Astrocyte (in vitro differentiated cells and primary cell): Measurements from ENCODE around the gene RASSF5. TPM values are rescaled to one million over a fixed set of nuclear protein-coding genes. Genes with fewer than 3 reads are reported as not detected.
"Not testable (repeated sequence)": the region's sequence is repeated elsewhere in the genome, so short reads cannot be mapped to it uniquely, and the experiment has no call there.

Experiments
- DNase-seq: peaks from one replicate; pipeline ENCODE4 v3.0.0-alpha.2; 2010; ENCODE audit warnings: low read depth
- FAIRE-seq: peaks from 2 replicates; lab custom pipeline; 2011; peaks lifted over from hg19 to GRCh38; lab: Jason Lieb, UNC
- H2AFZ ChIP-seq: 2 replicates; pipeline ENCODE4 v1.6.0; 2012; ENCODE audit warnings: low read depth, low read length, inconsistent platforms
- H3K27ac ChIP-seq: 2 replicates; pipeline ENCODE4 v1.5.1; 2011; ENCODE audit warnings: low read depth, low read length, inconsistent platforms
- H3K27me3 ChIP-seq: 2 replicates; pipeline ENCODE4 v1.6.0; 2011; ENCODE audit warnings: low read length, inconsistent platforms; ENCODE audit not compliant: insufficient read depth
- H3K36me3 ChIP-seq: 2 replicates; pipeline ENCODE4 v1.5.1; 2011; ENCODE audit warnings: low read length, inconsistent platforms; ENCODE audit not compliant: insufficient read depth
- H3K4me1 ChIP-seq: 2 replicates; pipeline ENCODE4 v1.5.1; 2011; ENCODE audit warnings: low read length, inconsistent platforms; ENCODE audit not compliant: insufficient read depth
- H3K4me2 ChIP-seq: 2 replicates; pipeline ENCODE4 v1.6.0; 2012; ENCODE audit warnings: low read length, inconsistent platforms
- H3K4me3 ChIP-seq: 2 replicates; pipeline ENCODE4 v1.5.1; 2011; ENCODE audit warnings: low read depth, mild to moderate bottlenecking, low read length, inconsistent platforms; ENCODE audit not compliant: insufficient read depth
- H3K79me2 ChIP-seq: 2 replicates; pipeline ENCODE4 v1.6.0; 2012; ENCODE audit warnings: mild to moderate bottlenecking, low read length, inconsistent platforms; ENCODE audit not compliant: insufficient read depth
- H3K9ac ChIP-seq: 2 replicates; pipeline ENCODE4 v1.6.0; 2012; ENCODE audit warnings: mild to moderate bottlenecking, low read length, inconsistent platforms
- H3K9me3 ChIP-seq: 2 replicates; pipeline ENCODE4 v1.5.1; 2012; ENCODE audit warnings: low read depth, mild to moderate bottlenecking, low read length, inconsistent platforms; ENCODE audit not compliant: insufficient read depth
- H4K20me1 ChIP-seq: 2 replicates; pipeline ENCODE4 v1.6.0; 2012; ENCODE audit warnings: low read length, inconsistent platforms; ENCODE audit not compliant: insufficient read depth
- H3K27ac Mint-ChIP-seq: one replicate; pipeline ENCODE4 v1.8.0; 2021; ENCODE audit warnings: mild to moderate bottlenecking, mixed read lengths; ENCODE audit not compliant: unreplicated experiment
- H3K27me3 Mint-ChIP-seq: one replicate; pipeline ENCODE4 v1.8.0; 2021; ENCODE audit warnings: low read depth, mixed read lengths; ENCODE audit not compliant: unreplicated experiment
- H3K36me3 Mint-ChIP-seq: one replicate; pipeline ENCODE4 v1.8.0; 2021; ENCODE audit warnings: low read depth, mixed read lengths; ENCODE audit not compliant: unreplicated experiment
- H3K4me1 Mint-ChIP-seq: one replicate; pipeline ENCODE4 v1.8.0; 2021; ENCODE audit warnings: low read depth, mixed read lengths; ENCODE audit not compliant: unreplicated experiment
- H3K4me3 Mint-ChIP-seq: one replicate; pipeline ENCODE4 v1.8.0; 2021; ENCODE audit warnings: mild to moderate bottlenecking, moderate library complexity, mixed read lengths; ENCODE audit not compliant: unreplicated experiment
- H3K9me3 Mint-ChIP-seq: one replicate; pipeline ENCODE4 v1.8.0; 2021; ENCODE audit warnings: mild to moderate bottlenecking, mixed read lengths; ENCODE audit not compliant: unreplicated experiment
- EZH2 ChIP-seq: IDR thresholded peaks from 2 replicates; pipeline ENCODE4 v1.6.1; 2012; ENCODE audit warnings: mild to moderate bottlenecking, low read length, inconsistent platforms; ENCODE audit not compliant: insufficient read depth
- total RNA-seq: library from RNA; stranded (reverse); gene quantifications from 2 replicates; pipeline ENCODE4 v1.2.1, GENCODE V29; 2021
- TF ChIP-seq, protein P1 (sequence below): IDR thresholded peaks from 2 replicates; pipeline ENCODE4 v1.5.1; 2011; ENCODE audit warnings: low read depth, mild to moderate bottlenecking, inconsistent platforms, low read length, moderate library complexity; ENCODE audit not compliant: insufficient read depth

RASSF5 gene
- total RNA-seq, 1 donor from 2014 or later, result 0.43 TPM

DNA sequence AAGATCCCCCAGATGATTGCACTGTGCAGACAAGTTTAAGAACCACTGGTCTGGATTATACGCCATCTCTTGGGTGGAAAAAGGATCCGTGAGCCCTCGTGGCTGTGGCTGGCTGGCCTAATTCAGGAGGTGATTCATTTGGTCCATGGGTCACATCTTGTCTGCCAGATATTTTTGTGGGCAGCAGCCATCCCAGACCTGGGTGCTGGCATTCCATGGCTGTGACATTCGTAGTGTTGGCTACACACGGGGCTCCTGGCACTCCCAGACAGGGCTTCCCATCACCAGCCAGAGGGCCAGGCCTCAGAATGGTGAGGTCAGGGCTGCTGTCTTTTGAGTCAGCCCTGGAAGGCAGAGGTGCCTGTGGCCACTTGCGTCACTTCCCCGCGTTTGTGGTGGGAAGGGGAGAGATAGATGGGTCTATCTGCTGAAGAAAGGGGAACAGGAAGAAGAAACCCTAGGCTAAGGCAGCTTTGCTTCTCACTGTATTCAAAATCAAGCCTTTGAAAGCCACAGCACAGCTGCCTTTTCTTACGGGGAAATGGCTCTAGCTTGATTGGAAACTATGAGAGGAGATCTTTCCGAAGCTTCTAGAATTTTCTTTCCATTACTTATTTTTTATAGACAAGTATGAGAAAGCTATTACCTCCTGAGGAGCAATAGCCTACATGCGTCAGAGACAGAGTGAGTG is 72.6 kb downstream of the RASSF5 start:
- no peak overlapping the region for H3K9ac ChIP-seq
- H3K9me3 ChIP-seq, result no peaks in the 10 kb centered on the region
- H3K27me3 Mint-ChIP-seq, result peaks cover 13% of the 10 kb centered on the region
- no peaks in the 10 kb centered on the region for H3K27me3 ChIP-seq
- no peaks in the 10 kb centered on the region for H3K36me3 ChIP-seq
- H3K4me1 Mint-ChIP-seq, result peaks cover 17% of the 10 kb centered on the region
- no peak overlapping the region for H2AFZ ChIP-seq
- H3K9me3 Mint-ChIP-seq, result no peaks in the 10 kb centered on the region
- H3K27ac Mint-ChIP-seq, result peak overlapping the region; percentile 48
- H4K20me1 ChIP-seq, result no peaks in the 10 kb centered on the region
- no peak for TF ChIP-seq EZH2
- TF ChIP-seq, protein P1, sequence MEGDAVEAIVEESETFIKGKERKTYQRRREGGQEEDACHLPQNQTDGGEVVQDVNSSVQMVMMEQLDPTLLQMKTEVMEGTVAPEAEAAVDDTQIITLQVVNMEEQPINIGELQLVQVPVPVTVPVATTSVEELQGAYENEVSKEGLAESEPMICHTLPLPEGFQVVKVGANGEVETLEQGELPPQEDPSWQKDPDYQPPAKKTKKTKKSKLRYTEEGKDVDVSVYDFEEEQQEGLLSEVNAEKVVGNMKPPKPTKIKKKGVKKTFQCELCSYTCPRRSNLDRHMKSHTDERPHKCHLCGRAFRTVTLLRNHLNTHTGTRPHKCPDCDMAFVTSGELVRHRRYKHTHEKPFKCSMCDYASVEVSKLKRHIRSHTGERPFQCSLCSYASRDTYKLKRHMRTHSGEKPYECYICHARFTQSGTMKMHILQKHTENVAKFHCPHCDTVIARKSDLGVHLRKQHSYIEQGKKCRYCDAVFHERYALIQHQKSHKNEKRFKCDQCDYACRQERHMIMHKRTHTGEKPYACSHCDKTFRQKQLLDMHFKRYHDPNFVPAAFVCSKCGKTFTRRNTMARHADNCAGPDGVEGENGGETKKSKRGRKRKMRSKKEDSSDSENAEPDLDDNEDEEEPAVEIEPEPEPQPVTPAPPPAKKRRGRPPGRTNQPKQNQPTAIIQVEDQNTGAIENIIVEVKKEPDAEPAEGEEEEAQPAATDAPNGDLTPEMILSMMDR, result no peak
- FAIRE-seq (no peak), DNase-seq (peak; percentile 84)
- H3K4me3 ChIP-seq, result no peak overlapping the region
- no peak overlapping the region for H3K4me2 ChIP-seq
- H3K36me3 Mint-ChIP-seq, result no peaks in the 10 kb centered on the region
- no peak overlapping the region for H3K4me3 Mint-ChIP-seq
- peaks cover 11% of the 10 kb centered on the region for H3K4me1 ChIP-seq
- H3K27ac ChIP-seq, result no peak overlapping the region
- H3K79me2 ChIP-seq, result no peaks in the 10 kb centered on the region

DNA sequence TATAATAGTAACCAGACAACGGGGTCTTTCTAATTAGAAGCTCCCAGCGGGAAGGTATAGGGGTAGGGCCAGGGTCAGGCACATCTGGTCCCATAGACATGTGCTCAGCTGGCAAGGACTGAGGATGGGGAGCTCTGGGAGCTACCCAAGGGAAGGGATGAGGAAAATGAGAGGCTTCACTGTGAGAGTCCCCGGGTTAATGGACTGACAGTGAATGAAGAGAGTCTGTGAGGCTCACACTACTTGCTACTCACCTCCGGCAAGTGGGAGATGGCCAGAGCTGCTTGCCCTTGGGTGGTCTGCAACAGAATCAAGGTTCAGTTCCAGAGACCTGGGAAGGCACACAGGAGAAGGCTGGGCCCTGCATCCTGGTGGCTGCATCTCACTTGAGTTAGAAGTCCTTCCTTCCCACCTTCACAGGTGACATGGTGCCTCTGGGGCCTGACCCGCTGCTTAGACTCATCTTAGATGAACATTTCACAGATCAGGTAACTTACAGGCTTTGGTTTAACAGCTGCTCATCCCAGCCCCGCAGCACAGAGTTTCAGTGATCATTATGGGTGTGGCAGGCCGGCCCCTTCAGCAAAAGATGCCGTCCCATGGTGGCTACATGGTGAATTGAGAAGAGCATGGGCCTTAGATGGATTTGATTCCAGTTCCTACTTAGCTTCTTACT is 73.2 kb downstream of the RASSF5 start:
- Histone ChIP-seq H3K4me2 (no peak overlapping the region), H3K9ac (no peak overlapping the region), H3K27ac (no peak overlapping the region), H2AFZ (no peak overlapping the region), H3K36me3 (no peaks in the 10 kb centered on the region), H3K4me3 (no peak overlapping the region), H4K20me1 (no peaks in the 10 kb centered on the region), H3K79me2 (no peaks in the 10 kb centered on the region), H3K9me3 (no peaks in the 10 kb centered on the region), H3K27me3 (no peaks in the 10 kb centered on the region), H3K4me1 (peaks cover 7% of the 10 kb centered on the region)
- FAIRE-seq (no peak), DNase-seq (no peak)
- Mint-ChIP-seq H3K4me1 (peaks cover 13% of the 10 kb centered on the region), H3K27me3 (peaks cover 18% of the 10 kb centered on the region), H3K36me3 (no peaks in the 10 kb centered on the region), H3K27ac (no peak overlapping the region), H3K4me3 (no peak overlapping the region), H3K9me3 (no peaks in the 10 kb centered on the region)
- TF ChIP-seq EZH2, result no peak
- TF ChIP-seq, protein P1, result no peak

DNA sequence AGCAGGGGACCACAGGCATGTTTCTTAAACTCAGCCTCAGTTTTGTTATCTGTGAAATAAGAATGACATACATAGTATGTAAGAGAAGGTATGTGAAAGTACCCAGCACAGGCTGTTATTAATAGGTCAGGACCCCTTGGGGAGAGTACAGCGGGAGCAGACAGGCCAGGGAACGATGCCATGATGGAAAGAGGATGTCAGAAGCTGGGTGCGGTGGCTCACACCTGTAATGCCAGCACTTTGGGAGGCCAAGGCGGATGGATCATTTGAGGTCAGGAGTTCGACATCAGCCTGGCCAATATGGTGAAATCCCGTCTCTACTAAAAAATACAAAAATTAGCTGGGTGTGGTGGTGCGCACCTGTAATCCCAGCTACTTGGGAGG is 73.8 kb downstream of the RASSF5 start:
- H3K9me3 ChIP-seq, H4K20me1 ChIP-seq, H3K4me2 ChIP-seq, H3K36me3 Mint-ChIP-seq, H3K27me3 ChIP-seq, H3K79me2 ChIP-seq, H2AFZ ChIP-seq, H3K4me1 ChIP-seq, FAIRE-seq, H3K4me3 ChIP-seq, DNase-seq, H3K9me3 Mint-ChIP-seq, H3K27ac ChIP-seq, H3K36me3 ChIP-seq, H3K4me3 Mint-ChIP-seq, H3K9ac ChIP-seq, H3K27ac Mint-ChIP-seq: not testable (repeated sequence)
- Mint-ChIP-seq H3K4me1 (peaks cover 11% of the 10 kb centered on the region), H3K27me3 (peaks cover 18% of the 10 kb centered on the region)
